ENCODE measurements around the gene KIAA1958.

- TF ChIP-seq CTCF (IDR thresholded peaks at IDR 0.05; ENCODE audit: insufficient read depth, low read length) (no peak), POLR2AphosphoS5 (IDR thresholded peaks at IDR 0.05; ENCODE audit: low read depth) (no peak), SPI1 (IDR thresholded peaks at IDR 0.05; ENCODE audit: borderline replicate concordance, low read depth) (no peak)
These were observed 130.7 kb downstream of the KIAA1958 start for GRCh38 chr9:112617371-112617770.

All from HL-60 (cell line).